Hepatocyte (in vitro differentiated cells): ENCODE results near the gene MRPL57. TPM values are rescaled to one million over a fixed set of nuclear protein-coding genes. Genes with fewer than 3 reads are reported as not detected.
"Not testable (repeated sequence)": the region's sequence is repeated elsewhere in the genome, so short reads cannot be mapped to it uniquely, and the experiment has no call there.

ENCODE experiments used
- DNase-seq: peaks from one replicate; pipeline ENCODE4 v3.0.0-alpha.2; 2016; ENCODE audit warnings: low spot score
- H2AFZ ChIP-seq: fragments of 200-600 bp; sonication (generic); 2 replicates; pipeline ENCODE4 v1.6.0; 2016; ENCODE audit warnings: antibody characterized with exemption, mild to moderate bottlenecking
- H3K27ac ChIP-seq: fragments of 200-600 bp; sonication (generic); 2 replicates; pipeline ENCODE4 v1.5.1; 2016; ENCODE audit warnings: mild to moderate bottlenecking
- H3K27me3 ChIP-seq: fragments of 200-600 bp; sonication (generic); 2 replicates; pipeline ENCODE4 v1.6.1; 2016
- H3K36me3 ChIP-seq: fragments of 200-600 bp; sonication (generic); replicated peaks from 2 replicates; pipeline ENCODE4 v1.5.1; 2016; ENCODE audit warnings: low read depth; ENCODE audit not compliant: insufficient read depth
- H3K4me1 ChIP-seq: fragments of 200-600 bp; sonication (generic); 2 replicates; pipeline ENCODE4 v1.5.1; 2016; ENCODE audit warnings: mild to moderate bottlenecking, moderate library complexity; ENCODE audit not compliant: insufficient read depth
- H3K4me2 ChIP-seq: fragments of 200-600 bp; sonication (generic); 2 replicates; pipeline ENCODE4 v1.6.0; 2016
- H3K4me3 ChIP-seq: fragments of 200-600 bp; sonication (generic); 2 replicates; pipeline ENCODE4 v1.5.1; 2016; ENCODE audit warnings: mild to moderate bottlenecking
- H3K79me2 ChIP-seq: fragments of 200-600 bp; sonication (generic); 2 replicates; pipeline ENCODE4 v1.6.0; 2017; ENCODE audit warnings: mild to moderate bottlenecking
- H3K9me2 ChIP-seq: fragments of 200-600 bp; sonication (generic); replicated peaks from 2 replicates; pipeline ENCODE4 v1.6.0; 2017; ENCODE audit warnings: mild to moderate bottlenecking; ENCODE audit not compliant: insufficient read depth
- H3K9me3 ChIP-seq: fragments of 200-600 bp; sonication (generic); 2 replicates; pipeline ENCODE4 v1.5.1; 2016; ENCODE audit warnings: low read depth, mild to moderate bottlenecking
- H4K20me1 ChIP-seq: fragments of 200-600 bp; sonication (generic); 2 replicates; pipeline ENCODE4 v1.6.0; 2016; ENCODE audit warnings: mild to moderate bottlenecking; ENCODE audit not compliant: insufficient read depth, poor library complexity, severe bottlenecking
- CTCF ChIP-seq: fragments of 200-600 bp; sonication (generic); IDR thresholded peaks from 2 replicates; pipeline ENCODE4 v1.5.1; 2016; ENCODE audit warnings: antibody characterized with exemption, mild to moderate bottlenecking; ENCODE audit not compliant: poor library complexity
- EZH2 ChIP-seq: fragments of 200-600 bp; sonication (generic); IDR thresholded peaks from 2 replicates; pipeline ENCODE4 v1.6.1; 2016; ENCODE audit warnings: antibody characterized with exemption, mild to moderate bottlenecking, borderline replicate concordance
- EZH2phosphoT487 ChIP-seq: fragments of 200-600 bp; sonication (generic); IDR thresholded peaks from one replicate; pipeline ENCODE4 v1.6.1; 2018; ENCODE audit warnings: antibody characterized with exemption, mild to moderate bottlenecking, low read depth, moderate library complexity; ENCODE audit not compliant: unreplicated experiment, severe bottlenecking
- WGBS: methylation state at CpG from one replicate; pipeline ENCODE4 v1.1.6; 2016; ENCODE audit warnings: low lambda C conversion rate; ENCODE audit errors: missing lambda C conversion rate; 5-methylcytosine and 5-hydroxymethylcytosine counted together
- polyA plus RNA-seq: library from polyadenylated mRNA; unstranded; fragments of >200 nt; fragmentation: Nextera tagmentation; extraction: Ambion mirVana; gene quantifications from 2 replicates; pipeline ENCODE4 v1.2.1, GENCODE V29; 2016
- total RNA-seq: library from RNA; depleted of rRNA; stranded (reverse); fragments of >200 nt; gene quantifications from 2 replicates; pipeline ENCODE4 v1.2.3, GENCODE V29; 2014

Gene MRPL57
- total and polyA plus RNA-seq, 2 experiments from 2014 or later = 25.1 to 57.1 TPM

- no peak for TF ChIP-seq EZH2
- no peak for TF ChIP-seq EZH2phosphoT487
- no peak for TF ChIP-seq CTCF
- WGBS = 81% methylated on average over 7 of the region's 7 CpGs
These were observed 35.8 kb downstream of the MRPL57 start for GRCh38 chr13:21212138-21212775.

GRCh38 chr13:21215419-21215818 lies 39.0 kb downstream of the MRPL57 start:
- not testable (repeated sequence) for H2AFZ ChIP-seq, H3K36me3 ChIP-seq, H3K9me3 ChIP-seq, H3K4me1 ChIP-seq, H3K27ac ChIP-seq, H3K9me2 ChIP-seq, H3K79me2 ChIP-seq, H4K20me1 ChIP-seq, H3K27me3 ChIP-seq, H3K4me2 ChIP-seq, H3K4me3 ChIP-seq, DNase-seq
- 84% methylated on average over 6 of the region's 6 CpGs for WGBS

More at GRCh38 chr13:21212138-21212775, 35.8 kb downstream of the MRPL57 start:
- DNase-seq = no peak
- Histone ChIP-seq H3K4me2 (no peak overlapping the region), H3K4me1 (no peaks in the 10 kb centered on the region), H3K4me3 (no peak overlapping the region), H3K27ac (no peak overlapping the region), H4K20me1 (no peaks in the 10 kb centered on the region), H3K27me3 (no peaks in the 10 kb centered on the region), H2AFZ (no peak overlapping the region), H3K36me3 (no peaks in the 10 kb centered on the region), H3K79me2 (no peaks in the 10 kb centered on the region), H3K9me2 (no peaks in the 10 kb centered on the region), H3K9me3 (no peaks in the 10 kb centered on the region)

GRCh38 chr13:21216332-21216731 lies 39.9 kb downstream of the MRPL57 start:
- Histone ChIP-seq H4K20me1 (no peaks in the 10 kb centered on the region), H3K4me2 (peak overlapping the region; percentile 30), H3K9me3 (peaks cover 4% of the 10 kb centered on the region), H3K9me2 (no peaks in the 10 kb centered on the region), H3K4me1 (no peaks in the 10 kb centered on the region), H3K36me3 (no peaks in the 10 kb centered on the region), H3K27me3 (no peaks in the 10 kb centered on the region), H3K79me2 (no peaks in the 10 kb centered on the region), H3K4me3 (no peak overlapping the region), H3K27ac (no peak overlapping the region), H2AFZ (no peak overlapping the region)
- WGBS = 58% methylated on average over 13 of the region's 13 CpGs
- DNase-seq = no peak
- no peak for TF ChIP-seq EZH2
- no peak for TF ChIP-seq CTCF
- TF ChIP-seq EZH2phosphoT487 = no peak

- 70% methylated on average over 7 of the region's 7 CpGs for whole genome bisulfite sequencing
- Histone ChIP-seq H2AFZ (no peak overlapping the region), H3K4me2 (no peak overlapping the region), H3K79me2 (no peaks in the 10 kb centered on the region), H4K20me1 (no peaks in the 10 kb centered on the region), H3K27ac (no peak overlapping the region), H3K4me1 (no peaks in the 10 kb centered on the region), H3K27me3 (no peaks in the 10 kb centered on the region), H3K9me3 (peaks cover 4% of the 10 kb centered on the region), H3K36me3 (no peaks in the 10 kb centered on the region), H3K4me3 (no peak overlapping the region), H3K9me2 (no peaks in the 10 kb centered on the region)
- no peak for DNase-seq
- TF ChIP-seq CTCF (no peak), EZH2 (no peak), EZH2phosphoT487 (no peak)
These were observed 42.0 kb downstream of the MRPL57 start for GRCh38 chr13:21218351-21219035.
